KMS-11 (cell line): ENCODE measurements around the gene ZNF19.

Experiments used
- H2AFZ ChIP-seq: fragments of 200-600 bp; sonication (generic); 2 replicates; pipeline ENCODE4 v1.6.1; 2016; ENCODE audit warnings: antibody characterized with exemption, mixed run types, low read depth
- H3K27ac ChIP-seq: fragments of 200-600 bp; sonication (generic); 2 replicates; pipeline ENCODE4 v1.6.1; 2016; ENCODE audit warnings: mild to moderate bottlenecking, mixed run types
- H3K27me3 ChIP-seq: fragments of 200-600 bp; sonication (generic); 2 replicates; pipeline ENCODE4 v1.6.1; 2017; ENCODE audit warnings: mild to moderate bottlenecking, low read depth, mixed run types, moderate library complexity; ENCODE audit not compliant: insufficient read depth
- H3K36me3 ChIP-seq: fragments of 200-600 bp; sonication (generic); 2 replicates; pipeline ENCODE4 v1.6.1; 2017; ENCODE audit warnings: mild to moderate bottlenecking, mixed run types; ENCODE audit not compliant: insufficient read depth
- H3K4me1 ChIP-seq: fragments of 200-600 bp; sonication (generic); 2 replicates; pipeline ENCODE4 v1.6.1; 2016; ENCODE audit warnings: mild to moderate bottlenecking, low read depth, mixed run types; ENCODE audit not compliant: poor library complexity, severe bottlenecking
- H3K4me2 ChIP-seq: fragments of 200-600 bp; sonication (generic); 2 replicates; pipeline ENCODE4 v1.7.0; 2016; ENCODE audit warnings: mild to moderate bottlenecking, mixed run types
- H3K4me3 ChIP-seq: fragments of 200-600 bp; sonication (generic); IDR thresholded peaks from 2 replicates; pipeline ENCODE4 v1.6.1; 2017; ENCODE audit warnings: low read depth, low read length, mixed read lengths; ENCODE audit not compliant: insufficient read depth
- H3K79me2 ChIP-seq: fragments of 200-600 bp; sonication (generic); 2 replicates; pipeline ENCODE4 v1.6.1; 2016; ENCODE audit warnings: low read depth, mixed run types; ENCODE audit not compliant: insufficient read depth
- H3K9ac ChIP-seq: fragments of 200-600 bp; sonication (generic); 2 replicates; pipeline ENCODE4 v1.6.1; 2016; ENCODE audit warnings: mild to moderate bottlenecking, mixed run types
- H4K20me1 ChIP-seq: fragments of 200-600 bp; sonication (generic); 2 replicates; pipeline ENCODE4 v1.6.1; 2016; ENCODE audit warnings: mild to moderate bottlenecking, mixed run types; ENCODE audit not compliant: insufficient read depth
- CTCF ChIP-seq: fragments of 200-600 bp; sonication (generic); conservative IDR thresholded peaks from 2 replicates; pipeline ENCODE4 v1.6.1; 2017; ENCODE audit warnings: low read depth, mild to moderate bottlenecking, antibody characterized with exemption, low read length, moderate library complexity, mixed read lengths

Gene ZNF19

DNA sequence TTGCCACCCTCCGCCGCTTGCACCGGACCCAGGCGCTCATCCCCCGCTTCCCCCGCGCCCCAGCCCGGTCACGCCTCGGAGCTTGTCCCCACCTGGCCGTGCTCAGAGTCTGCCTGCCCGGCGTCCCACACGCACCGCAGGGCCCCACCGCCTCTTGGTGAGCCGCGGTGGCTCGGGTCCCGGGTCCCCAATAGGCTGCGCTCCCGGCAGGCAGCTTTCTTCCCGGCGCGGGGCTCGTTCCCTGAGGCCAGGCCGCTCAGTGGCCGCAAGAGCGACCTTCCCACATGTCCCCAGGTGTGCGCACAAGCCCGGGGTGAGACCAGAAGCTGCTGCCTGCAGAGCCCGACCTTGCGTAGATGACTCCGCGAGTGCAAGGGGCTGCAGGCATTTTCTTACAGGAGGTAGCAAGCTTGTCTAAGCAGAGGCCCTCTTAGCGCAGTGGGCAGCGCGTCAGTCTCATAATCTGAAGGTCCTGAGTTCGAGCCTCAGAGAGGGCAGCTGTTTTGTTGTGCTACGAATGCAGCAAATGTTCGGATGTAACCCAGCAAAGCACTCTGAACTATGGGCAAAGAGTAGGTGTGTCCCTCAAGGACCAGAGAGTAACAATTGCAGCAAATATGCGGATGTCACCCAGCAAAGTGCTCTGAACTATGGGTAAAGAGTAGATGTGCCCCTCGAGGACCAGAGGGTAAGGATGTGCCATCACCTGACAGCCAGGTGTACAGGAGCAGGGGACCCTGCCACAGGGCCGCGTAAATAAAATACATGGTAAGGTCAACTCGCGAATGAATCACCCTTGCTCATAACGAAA lies 62.9 kb downstream of the ZNF19 start:
- H3K4me2 ChIP-seq = no peak overlapping the region
- no peaks in the 10 kb centered on the region for H3K36me3 ChIP-seq
- H3K4me1 ChIP-seq = no peaks in the 10 kb centered on the region
- H3K4me3 ChIP-seq = no peak overlapping the region
- H3K79me2 ChIP-seq = no peaks in the 10 kb centered on the region
- H3K9ac ChIP-seq = no peak overlapping the region
- H4K20me1 ChIP-seq = no peaks in the 10 kb centered on the region
- H2AFZ ChIP-seq = no peak overlapping the region
- TF ChIP-seq CTCF = no peak
- H3K27me3 ChIP-seq = no peaks in the 10 kb centered on the region
- H3K27ac ChIP-seq = no peak overlapping the region

GRCh38 chr16:71425746-71426068 lies 63.4 kb downstream of the ZNF19 start:
- Histone ChIP-seq H3K9ac (no peak overlapping the region), H3K27ac (no peak overlapping the region), H4K20me1 (no peaks in the 10 kb centered on the region), H3K36me3 (no peaks in the 10 kb centered on the region), H3K79me2 (no peaks in the 10 kb centered on the region), H2AFZ (no peak overlapping the region), H3K4me2 (no peak overlapping the region), H3K27me3 (no peaks in the 10 kb centered on the region), H3K4me1 (no peaks in the 10 kb centered on the region), H3K4me3 (no peak overlapping the region)
- no peak for TF ChIP-seq CTCF

DNA sequence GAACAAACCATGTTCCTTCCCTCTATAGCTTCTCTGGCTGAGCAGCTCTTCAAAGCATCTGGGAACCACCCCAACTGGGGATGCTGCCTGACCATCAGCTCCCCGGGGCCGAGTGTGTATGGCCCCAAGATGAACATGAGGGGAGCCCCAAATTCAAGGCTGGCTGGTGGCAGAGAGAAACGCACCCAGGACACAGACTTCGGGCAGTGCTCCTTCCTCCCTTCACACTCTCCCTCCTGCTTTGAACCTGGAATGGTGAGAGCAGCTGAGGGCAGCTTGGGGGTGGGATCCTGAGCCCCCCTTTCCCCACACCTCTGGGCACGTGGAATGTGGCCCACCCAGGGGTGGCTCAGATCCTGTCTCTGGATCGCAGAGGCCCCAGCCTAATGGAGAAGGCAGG lies 64.5 kb downstream of the ZNF19 start:
- H3K79me2 ChIP-seq = no peaks in the 10 kb centered on the region
- H3K27me3 ChIP-seq = no peaks in the 10 kb centered on the region

DNA sequence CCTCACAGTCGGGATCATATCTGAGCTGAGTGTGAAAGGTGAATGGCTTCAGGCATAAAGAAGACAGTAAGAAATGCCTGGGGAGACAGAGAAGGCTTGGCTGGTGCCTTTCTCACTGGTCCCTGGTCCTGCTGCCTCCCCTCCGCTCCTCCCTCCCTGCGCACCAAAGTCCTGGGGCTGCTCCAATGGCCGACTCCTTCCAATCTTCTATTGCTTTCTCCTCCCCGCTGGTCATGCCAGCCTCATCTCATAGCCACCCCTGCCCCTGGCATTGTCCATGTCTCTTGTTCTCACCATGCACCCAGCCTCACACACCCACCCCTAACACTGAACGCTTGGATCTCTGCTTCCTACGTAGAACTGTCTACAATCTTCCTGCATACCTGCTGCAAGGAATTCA lies 65.3 kb downstream of the ZNF19 start:
- H3K4me1 ChIP-seq = no peaks in the 10 kb centered on the region
- no peaks in the 10 kb centered on the region for H3K27me3 ChIP-seq
- no peak overlapping the region for H3K4me2 ChIP-seq
- H3K9ac ChIP-seq = no peak overlapping the region
- H3K36me3 ChIP-seq = no peaks in the 10 kb centered on the region
- H3K4me3 ChIP-seq = no peak overlapping the region
- no peaks in the 10 kb centered on the region for H3K79me2 ChIP-seq
- no peak for TF ChIP-seq CTCF
- H2AFZ ChIP-seq = no peak overlapping the region
- no peak overlapping the region for H3K27ac ChIP-seq
- no peaks in the 10 kb centered on the region for H4K20me1 ChIP-seq

More for the DNA sequence above, 64.5 kb downstream of the ZNF19 start:
- H3K9ac ChIP-seq = no peak overlapping the region
- H3K4me1 ChIP-seq = no peaks in the 10 kb centered on the region
- no peak overlapping the region for H3K4me2 ChIP-seq
- H4K20me1 ChIP-seq = no peaks in the 10 kb centered on the region
- H3K4me3 ChIP-seq = no peak overlapping the region
- no peak for TF ChIP-seq CTCF
- no peaks in the 10 kb centered on the region for H3K36me3 ChIP-seq
- no peak overlapping the region for H3K27ac ChIP-seq
- no peak overlapping the region for H2AFZ ChIP-seq
